A549 (cell line): ENCODE results near the gene GSS. TPM values are rescaled to one million over a fixed set of nuclear protein-coding genes. Genes with fewer than 3 reads are reported as not detected.

Experiments used
- ATAC-seq, 2 experiments: fragments of 200-7000 bp in 1 of 2; fragments of >200 bp in 1 of 2; cut with Nextera tagmentation in 1 of 2; cut with Tn5 transposase in 1 of 2; 3 replicates each; pipeline versions ENCODE4 v1.8.0 to v1.9.1; 2018 to 2020; ENCODE audit warnings: mild to moderate bottlenecking in 1 of 2, moderate library complexity in 1 of 2
- CTCF ChIA-PET: fragments of 300-600 bp; sonication (Branson Sonifier 250); formaldehyde crosslinking; extraction: SDS; loops from one replicate; lab custom pipeline; 2021; ENCODE audit warnings: antibody characterized with exemption, inconsistent platforms; lab: Yijun Ruan, JAX
- POLR2A ChIA-PET: fragments of 350-600 bp; formaldehyde crosslinking; extraction: SDS; loops from one replicate; lab custom pipeline; 2021; ENCODE audit warnings: antibody characterized with exemption, inconsistent platforms; lab: Yijun Ruan, JAX
- DNase-seq, 2 experiments: peaks; one replicate each; pipeline versions ENCODE4 v3.0.0 to v3.0.0-alpha.2; 2011 to 2016; ENCODE audit warnings: low read depth in 1 of 2, low spot score in 1 of 2
- FAIRE-seq: peaks from 2 replicates; lab custom pipeline; 2011; peaks lifted over from hg19 to GRCh38; lab: Jason Lieb, UNC
- H3K27ac ChIP-seq, 2 experiments: fragments of >200 bp; sonication (Bioruptor Twin); formaldehyde crosslinking; 3 replicates each; pipeline ENCODE4 v1.5.1; 2016 to 2017
- H3K4me1 ChIP-seq: fragments of >200 bp; sonication (Bioruptor Twin); formaldehyde crosslinking; 3 replicates; pipeline ENCODE4 v1.6.1; 2016
- H3K4me2 ChIP-seq: fragments of >200 bp; sonication (Bioruptor Twin); formaldehyde crosslinking; 3 replicates; pipeline ENCODE4 v1.6.1; 2016
- H3K4me3 ChIP-seq: fragments of >200 bp; sonication (Bioruptor Twin); formaldehyde crosslinking; 3 replicates; pipeline ENCODE4 v1.5.1; 2016
- H3K9me3 ChIP-seq: fragments of >200 bp; sonication (Bioruptor Twin); formaldehyde crosslinking; 3 replicates; pipeline ENCODE4 v1.6.1; 2016
- CBX2 ChIP-seq: fragments of 200-600 bp; sonication (generic); IDR thresholded peaks from 2 replicates; pipeline ENCODE4 v1.6.1; 2016; ENCODE audit warnings: low read depth, mild to moderate bottlenecking, borderline replicate concordance
- CEBPB ChIP-seq, 2 experiments: fragments of >200 bp in 1 of 2; sonication (Bioruptor Twin) in 1 of 2; formaldehyde crosslinking in 1 of 2; IDR thresholded peaks; 2 replicates each; pipeline ENCODE4 v1.6.1; 2012 to 2016
- CTCF ChIP-seq: fragments of >200 bp; sonication (Bioruptor Twin); formaldehyde crosslinking; IDR thresholded peaks from 3 replicates; pipeline ENCODE4 v1.5.1; 2016
- EHMT2 ChIP-seq: fragments of 200-600 bp; sonication (generic); IDR thresholded peaks from 2 replicates; pipeline ENCODE4 v1.6.1; 2016; ENCODE audit warnings: antibody characterized with exemption, low read depth, mild to moderate bottlenecking, moderate library complexity
- ESRRA ChIP-seq: fragments of 150-350 bp; IDR thresholded peaks from 2 replicates; pipeline ENCODE4 v1.6.1; 2014; ENCODE audit warnings: mild to moderate bottlenecking, low read length, borderline replicate concordance
- FOXS1 ChIP-seq: fragments of 250-450 bp; sonication (Bioruptor Pico); IDR thresholded peaks from 2 replicates; pipeline ENCODE4 v1.5.0; 2020; ENCODE audit warnings: mild to moderate bottlenecking, moderate library complexity
- HOXB13 ChIP-seq: fragments of 250-450 bp; sonication (Bioruptor Pico); IDR thresholded peaks from 2 replicates; pipeline ENCODE4 v1.5.0; 2020; ENCODE audit warnings: low read depth, mild to moderate bottlenecking, moderate library complexity
- JUNB ChIP-seq: fragments of >200 bp; sonication (Bioruptor Twin); formaldehyde crosslinking; IDR thresholded peaks from 2 replicates; pipeline ENCODE4 v1.6.1; 2016
- KDM1A ChIP-seq: fragments of 200-600 bp; sonication (generic); IDR thresholded peaks from 2 replicates; pipeline ENCODE4 v1.6.1; 2016; ENCODE audit warnings: low read depth, mild to moderate bottlenecking
- MAZ ChIP-seq: fragments of 150-350 bp; IDR thresholded peaks from 2 replicates; pipeline ENCODE4 v1.6.1; 2014; ENCODE audit warnings: antibody characterized with exemption, low read depth, low read length, borderline replicate concordance
- MYC ChIP-seq: IDR thresholded peaks from 2 replicates; pipeline ENCODE4 v1.6.1; 2012; ENCODE audit warnings: mild to moderate bottlenecking, inconsistent platforms, low read length, improper control_type of control experiment, borderline replicate concordance
- RCOR1 ChIP-seq: fragments of 150-350 bp; IDR thresholded peaks from 2 replicates; pipeline ENCODE4 v1.6.1; 2014; ENCODE audit warnings: antibody characterized with exemption, low read length, low read depth
- RNF2 ChIP-seq: fragments of 200-600 bp; sonication (generic); IDR thresholded peaks from 2 replicates; pipeline ENCODE4 v1.6.1; 2016; ENCODE audit warnings: low read depth, mild to moderate bottlenecking, antibody characterized with exemption, moderate library complexity, borderline replicate concordance
- SMC3 ChIP-seq: fragments of >200 bp; sonication (Bioruptor Twin); formaldehyde crosslinking; IDR thresholded peaks from 3 replicates; pipeline ENCODE4 v1.6.1; 2018; ENCODE audit warnings: inconsistent platforms
- SREBF2 ChIP-seq: fragments of 450-650 bp; IDR thresholded peaks from 2 replicates; pipeline ENCODE4 v1.6.1; 2014; ENCODE audit warnings: mild to moderate bottlenecking, moderate library complexity
- ZC3H11A ChIP-seq: fragments of 450-650 bp; IDR thresholded peaks from 2 replicates; pipeline ENCODE4 v1.6.1; 2014; ENCODE audit warnings: antibody characterized with exemption, mild to moderate bottlenecking
- WGBS: methylation state at CpG from one replicate; pipeline ENCODE4 v1.1.6; 2017; ENCODE audit errors: missing lambda C conversion rate; 5-methylcytosine and 5-hydroxymethylcytosine counted together
- polyA plus RNA-seq, 4 experiments: library from polyadenylated mRNA; depleted of rRNA in 3 of 4; stranded (reverse); fragments of >200 nt; fragmentation: RNase III in 1 of 4; extraction: RNeasy Plus Mini Kit Qiagen cat#74134 plus additional on column Dnase treatment in 1 of 4; gene quantifications; 2 replicates in 3 of 4; 3 replicates in 1 of 4; pipeline ENCODE4 v1.2.3, GENCODE V29; 2011 to 2017
- TF ChIP-seq, protein P1 (sequence below): IDR thresholded peaks from 2 replicates; pipeline ENCODE4 v1.6.1; 2012

Gene GSS
- polyA plus RNA-seq, 2 of the 4 experiments (the other 2 are of a cell fraction), result 57.1 to 92.4 TPM

GRCh38 chr20:34928411-34928810 is 27.2 kb downstream of the GSS start:
- H3K4me1 ChIP-seq, result no peaks in the 10 kb centered on the region; the same call in 2 of the 3 replicates

DNA sequence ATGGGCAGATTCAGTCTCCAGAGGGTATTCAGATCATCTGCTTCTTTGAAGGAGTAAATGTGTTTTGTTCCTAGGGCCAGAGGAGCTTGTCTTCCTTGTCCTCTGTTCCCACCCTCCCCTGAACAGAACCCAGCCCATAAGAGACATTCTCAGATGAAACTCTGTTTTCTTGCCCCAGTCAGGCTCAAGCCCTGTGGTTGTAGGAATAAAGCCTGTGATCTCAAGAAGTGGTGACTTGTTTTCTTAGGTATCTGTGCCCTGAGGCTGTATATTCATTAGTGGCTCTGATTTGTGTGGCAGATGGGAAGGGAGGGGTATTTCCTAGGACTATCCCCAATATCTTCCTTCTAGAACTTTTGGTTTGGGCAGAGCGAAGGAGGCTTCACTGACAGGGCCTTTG is 27.9 kb downstream of the GSS start:
- FAIRE-seq, result no peak
- no peak for DNase-seq
- 92% methylated on average over 1 of the region's 1 CpG for WGBS
- Histone ChIP-seq H3K9me3 (peaks cover 8% of the 10 kb centered on the region; the same call in 2 of the 3 replicates), H3K4me3 (no peak overlapping the region), H3K27ac (no peak overlapping the region)
- TF ChIP-seq SMC3, result no peak
- no peak for TF ChIP-seq FOXS1 (CRISPR knock-in tag)
- no peak for TF ChIP-seq SREBF2
- no peak for TF ChIP-seq RNF2
- no peak for TF ChIP-seq ZC3H11A
- no peak for TF ChIP-seq MAZ
- TF ChIP-seq, protein P1, sequence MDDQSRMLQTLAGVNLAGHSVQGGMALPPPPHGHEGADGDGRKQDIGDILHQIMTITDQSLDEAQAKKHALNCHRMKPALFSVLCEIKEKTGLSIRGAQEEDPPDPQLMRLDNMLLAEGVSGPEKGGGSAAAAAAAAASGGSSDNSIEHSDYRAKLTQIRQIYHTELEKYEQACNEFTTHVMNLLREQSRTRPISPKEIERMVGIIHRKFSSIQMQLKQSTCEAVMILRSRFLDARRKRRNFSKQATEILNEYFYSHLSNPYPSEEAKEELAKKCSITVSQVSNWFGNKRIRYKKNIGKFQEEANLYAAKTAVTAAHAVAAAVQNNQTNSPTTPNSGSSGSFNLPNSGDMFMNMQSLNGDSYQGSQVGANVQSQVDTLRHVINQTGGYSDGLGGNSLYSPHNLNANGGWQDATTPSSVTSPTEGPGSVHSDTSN, result no peak
- TF ChIP-seq HOXB13 (CRISPR knock-in tag), result no peak
- TF ChIP-seq RCOR1, result no peak
- TF ChIP-seq ESRRA, result no peak
- TF ChIP-seq, all 56 proteins: peak for 0
- ATAC-seq, result no peak
- POLR2A ChIA-PET, result no interaction called here
- no peak overlapping the region for H3K4me2 ChIP-seq
- CTCF ChIA-PET, result interaction anchor here (1.0 kb wide), 1 partner anchor 510 kb away, joined by 3 read pairs; no protein-coding TSS in a partner anchor
- peaks cover 7% of the 10 kb centered on the region for H3K4me1 ChIP-seq

More at GRCh38 chr20:34928411-34928810, 27.2 kb downstream of the GSS start:
- Histone ChIP-seq H3K9me3 (peaks cover 5% of the 10 kb centered on the region; the same call in 2 of the 3 replicates), H3K27ac (no peak overlapping the region), H3K4me3 (no peak overlapping the region), H3K4me2 (no peak overlapping the region)
- FAIRE-seq (no peak), DNase-seq (no peak), ATAC-seq (no peak)
- 88% methylated on average over 2 of the region's 2 CpGs for WGBS
- no peak for TF ChIP-seq ESRRA
- CTCF ChIA-PET, result interaction anchor here (1.6 kb wide), 1 partner anchor 29 kb away, joined by 5 read pairs; no protein-coding TSS in a partner anchor
- POLR2A ChIA-PET, result no interaction called here

- ATAC-seq (no peak), DNase-seq (no peak), FAIRE-seq (no peak)
- Histone ChIP-seq H3K4me1 (peaks cover 16% of the 10 kb centered on the region), H3K9me3 (peaks cover 8% of the 10 kb centered on the region; the same call in 2 of the 3 replicates), H3K4me2 (no peak overlapping the region), H3K27ac (no peak overlapping the region), H3K4me3 (no peak overlapping the region)
- POLR2A ChIA-PET, result no interaction called here
- WGBS, result 88% methylated on average over 1 of the region's 1 CpG
- TF ChIP-seq CEBPB (IDR thresholded peaks at IDR 0.05) (no peak), CTCF (no peak), FOXS1 (CRISPR knock-in tag) (no peak), RCOR1 (no peak), ZC3H11A (no peak), EHMT2 (no peak), MYC (no peak), KDM1A (no peak), CBX2 (no peak), JUNB (no peak), SMC3 (no peak)
- CTCF ChIA-PET, result interaction anchor here (1.0 to 1.4 kb wide), 2 partner anchors 52 to 511 kb away, joined by 3 read pairs; no protein-coding TSS in a partner anchor
Measured at GRCh38 chr20:34926581-34926980, 29.0 kb downstream of the GSS start.
